NOMO-1 treated with dmso at 0.1 percent for 144 hours (cell line): ENCODE measurements around the gene ADI1.

ENCODE experiments used
- DNase-seq: peaks from one replicate; lab custom pipeline; 2025; ENCODE audit not compliant: unreplicated experiment; lab: John Stamatoyannopoulos, UW

Gene ADI1, protein sequence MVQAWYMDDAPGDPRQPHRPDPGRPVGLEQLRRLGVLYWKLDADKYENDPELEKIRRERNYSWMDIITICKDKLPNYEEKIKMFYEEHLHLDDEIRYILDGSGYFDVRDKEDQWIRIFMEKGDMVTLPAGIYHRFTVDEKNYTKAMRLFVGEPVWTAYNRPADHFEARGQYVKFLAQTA

DNA sequence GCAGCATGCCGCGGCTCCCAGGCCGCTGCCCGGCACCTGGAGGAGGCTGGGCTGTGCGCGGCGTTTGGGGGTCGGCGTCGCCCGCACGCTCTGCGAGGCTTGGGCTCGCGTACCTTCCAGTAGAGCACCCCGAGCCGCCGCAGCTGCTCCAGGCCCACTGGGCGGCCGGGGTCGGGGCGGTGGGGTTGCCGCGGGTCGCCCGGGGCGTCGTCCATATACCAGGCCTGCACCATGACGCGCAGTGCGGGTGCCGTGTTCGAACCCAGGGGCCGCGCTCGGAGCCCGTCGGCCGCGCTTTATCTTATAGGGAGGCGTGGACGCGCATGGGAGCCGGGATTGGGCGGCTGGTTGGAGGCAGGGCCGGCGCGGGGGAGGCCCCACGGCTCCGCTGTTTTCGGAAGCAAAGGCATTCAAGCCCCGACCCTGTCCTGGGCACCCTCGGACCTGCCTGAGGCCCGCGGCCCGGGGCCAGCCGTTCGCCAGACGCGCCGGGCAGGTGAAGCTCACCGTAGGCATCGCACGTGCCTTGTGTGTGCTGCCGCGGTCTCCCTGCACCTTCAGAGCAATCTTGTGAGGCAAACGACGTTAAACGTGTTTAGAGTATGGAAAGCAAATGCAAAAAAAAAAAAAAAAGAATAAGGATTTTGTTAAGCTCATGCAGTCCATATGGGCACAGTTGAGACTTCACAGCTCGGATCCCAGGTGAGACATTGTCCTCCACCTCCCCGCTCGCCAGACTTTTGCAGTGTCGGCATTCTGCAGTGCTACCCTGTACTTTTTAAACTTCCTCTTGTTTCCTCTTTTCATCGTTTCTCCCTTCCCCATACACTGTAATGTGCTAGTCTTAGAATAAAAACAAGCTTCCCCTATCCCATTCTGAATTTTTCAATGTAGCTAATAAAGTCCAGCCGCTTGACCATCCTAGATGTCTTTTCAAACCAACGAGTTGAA lies at the start of gene ADI1:
ADI1 (minus strand) TSS at position 277 of the 951 bp plus-strand sequence; CDS start at position 233, 44 bp downstream.
- DNase-seq: peak; percentile 55

DNA sequence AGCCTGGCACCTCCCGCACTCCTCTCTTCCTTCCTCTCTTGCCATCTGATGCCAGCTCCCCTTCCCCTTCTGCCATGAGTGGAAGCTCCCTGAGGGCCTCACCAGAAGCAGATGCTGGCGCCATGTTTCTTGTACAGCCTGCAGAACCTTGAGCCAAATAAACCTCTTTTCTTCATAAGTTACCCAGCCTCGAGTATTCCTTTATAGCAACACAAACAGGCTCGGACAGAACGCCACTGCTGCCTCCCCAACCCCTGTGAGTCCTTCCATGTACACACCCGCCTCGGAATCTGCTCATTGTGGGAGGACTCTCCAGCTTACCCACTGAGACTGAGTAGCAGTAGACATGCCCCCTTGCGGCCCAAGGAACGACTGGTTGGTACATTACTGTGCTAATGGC lies 47.5 kb upstream of the ADI1 start:
- no peak for DNase-seq

GRCh38 chr2:3565117-3565516 lies 45.8 kb upstream of the ADI1 start:
- no peak for DNase-seq

DNA sequence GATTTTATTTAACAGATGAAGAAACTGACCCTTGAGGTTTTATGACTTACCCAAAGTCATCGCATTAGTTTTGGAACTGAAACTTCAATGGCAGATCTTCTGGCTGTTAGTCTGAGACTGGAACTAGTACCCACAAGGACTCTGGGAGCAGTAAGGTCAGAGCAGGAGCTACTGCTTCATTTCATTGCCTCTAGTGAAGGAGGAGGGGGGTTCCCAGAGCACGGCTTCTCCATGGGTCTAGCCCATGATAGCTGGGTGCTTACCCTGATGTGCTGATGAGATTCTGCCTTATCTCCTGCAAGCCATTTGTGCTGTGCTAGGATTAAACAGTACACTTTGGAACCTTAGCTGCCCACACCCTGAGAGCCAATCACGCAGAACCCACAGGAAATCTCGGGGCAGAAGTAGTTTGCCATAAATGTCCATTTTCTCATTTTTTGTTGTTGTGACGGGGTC lies 44.2 kb upstream of the ADI1 start:
- DNase-seq: no peak

GRCh38 chr2:3558205-3559014 lies 39.1 kb upstream of the ADI1 start, which contains the start of gene RNASEH1:
TSS of gene RNASEH1 (minus strand) at chr2:3558333. CDS start at chr2:3558260, 73 bp downstream.
- peak; percentile 98 for DNase-seq

DNA sequence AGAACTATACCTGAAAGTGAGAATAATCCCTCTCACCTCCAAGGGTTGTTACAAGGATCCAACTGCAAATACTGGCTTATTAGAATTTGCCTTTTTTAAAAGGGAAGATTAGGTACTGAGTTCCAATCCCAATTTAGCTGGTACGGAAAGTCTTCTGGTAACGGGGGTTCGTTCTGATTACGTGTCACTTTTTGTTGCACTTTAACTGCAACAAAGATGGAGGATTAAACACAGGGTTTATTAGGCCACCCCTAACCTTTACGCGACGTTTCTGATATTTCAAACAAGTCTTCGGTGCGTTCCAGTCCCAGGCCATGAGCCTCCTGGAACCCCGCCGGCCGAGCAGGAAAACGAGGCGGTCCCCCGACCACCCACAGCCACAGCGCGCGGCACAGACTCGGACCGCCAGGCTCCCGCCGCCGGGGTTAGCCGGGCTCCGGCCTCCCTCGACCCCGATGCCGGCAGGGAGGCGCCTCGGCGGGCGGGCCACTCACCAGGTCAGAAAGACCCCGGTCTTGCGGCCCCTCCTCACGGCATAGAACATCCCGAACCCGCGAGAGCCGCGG lies 38.4 kb upstream of the ADI1 start:
- no peak for DNase-seq

GRCh38 chr2:3553946-3554345 lies 34.6 kb upstream of the ADI1 start:
- no peak for DNase-seq

DNA sequence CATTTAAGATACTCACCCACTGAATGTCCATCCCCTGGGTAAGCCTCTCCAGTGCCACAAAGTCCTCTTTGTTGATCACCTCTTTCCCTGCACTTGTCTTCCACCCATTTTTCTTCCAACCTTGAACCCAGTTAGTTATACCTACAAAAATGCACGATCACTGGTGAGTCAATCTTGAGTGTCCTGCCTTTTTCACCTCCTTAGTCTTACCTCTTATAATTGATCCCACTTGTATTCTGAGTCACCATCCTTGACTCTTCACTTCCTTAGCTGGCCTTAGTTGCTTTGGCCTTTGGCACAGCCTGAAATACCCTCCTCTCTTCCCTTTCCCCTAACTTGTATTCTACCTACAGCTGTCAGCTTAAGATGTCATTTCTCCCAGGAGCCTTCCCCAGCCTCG lies 28.6 kb upstream of the ADI1 start:
- DNase-seq: no peak

- no peak for DNase-seq
Observed at GRCh38 chr2:3545788-3546478, 26.6 kb upstream of the ADI1 start.

DNA sequence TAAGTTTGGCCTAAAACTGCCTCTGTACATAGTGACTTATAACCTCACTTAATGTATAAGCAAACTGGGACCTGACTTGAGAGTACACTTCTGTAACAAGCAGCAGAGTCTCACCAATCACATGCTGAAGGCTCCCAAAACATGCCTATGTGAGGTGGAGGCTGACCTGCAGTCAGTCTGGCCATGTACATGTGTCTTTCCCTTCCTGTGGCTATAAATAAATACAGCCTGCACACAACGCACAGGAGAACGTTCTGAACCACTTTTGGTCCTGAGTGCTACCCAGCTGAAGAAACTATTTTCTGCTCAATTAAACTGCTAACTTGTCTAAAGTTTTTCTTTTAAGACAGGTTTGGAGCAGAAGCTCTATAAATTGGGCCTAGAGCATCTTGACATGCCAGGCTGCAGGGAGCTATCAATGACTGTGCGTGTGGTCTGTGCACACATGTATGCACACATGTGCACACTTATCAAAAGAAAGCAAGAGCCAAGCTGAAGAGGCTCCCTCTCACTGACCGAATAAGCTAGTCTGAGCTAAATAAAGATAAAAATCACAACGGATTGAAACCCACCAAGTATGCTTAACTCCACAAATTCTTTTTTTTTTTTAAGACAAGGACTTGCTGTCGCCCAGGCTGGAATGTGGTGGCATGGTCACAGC lies 23.8 kb upstream of the ADI1 start:
- DNase-seq: no peak

GRCh38 chr2:3542107-3542506 lies 22.8 kb upstream of the ADI1 start:
- no peak for DNase-seq

- no peak for DNase-seq
Observed at GRCh38 chr2:3539836-3540235, 20.5 kb upstream of the ADI1 start.

GRCh38 chr2:3536682-3537632 lies 17.6 kb upstream of the ADI1 start:
- peak; percentile 36 for DNase-seq

- DNase-seq: no peak
Observed at GRCh38 chr2:3535794-3536681, 16.7 kb upstream of the ADI1 start.

- no peak for DNase-seq
Observed at GRCh38 chr2:3535467-3535793, 16.1 kb upstream of the ADI1 start.

- DNase-seq: no peak
Observed at GRCh38 chr2:3534251-3534814, 15.0 kb upstream of the ADI1 start.

GRCh38 chr2:3533836-3534235 lies 14.5 kb upstream of the ADI1 start:
- no peak for DNase-seq

DNA sequence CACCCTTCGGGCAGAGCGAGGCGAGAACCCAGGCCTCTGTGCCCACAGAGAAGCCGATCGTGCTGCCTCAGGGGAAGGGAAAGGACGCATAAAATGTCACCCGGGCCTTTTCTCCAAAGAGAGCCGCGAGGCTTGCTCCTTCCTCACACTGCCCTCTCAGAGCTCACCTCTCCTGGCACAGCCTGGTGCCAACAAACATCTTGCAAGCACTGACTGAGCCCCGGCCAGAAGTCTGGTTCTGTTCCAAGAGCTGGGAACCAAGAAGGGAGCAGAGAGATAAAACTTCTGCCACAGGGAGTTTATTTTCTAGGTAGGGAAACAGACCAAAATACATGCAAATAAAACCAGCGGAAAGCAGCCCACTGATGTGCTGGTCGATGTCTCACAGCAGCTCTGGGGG lies 13.6 kb upstream of the ADI1 start:
- DNase-seq: no peak
